K562 (cell line): ENCODE results near the gene GPR42. TPM values are rescaled to one million over a fixed set of nuclear protein-coding genes. Genes with fewer than 3 reads are reported as not detected.

Experiments
- ATAC-seq: fragments of 200-7000 bp; cut with Tn5 transposase; 3 replicates; pipeline ENCODE4 v1.9.1; 2020; ENCODE audit warnings: moderate library complexity
- BruUV-seq: library from RNA; stranded (reverse); fragments of 400-500 nt; replicated peaks from 2 replicates; lab custom pipeline; 2021; lab: Mats Ljungman, UMichigan
- CTCF ChIA-PET: fragments of 300-600 bp; formaldehyde crosslinking; extraction: SDS; loops from one replicate; lab custom pipeline; 2021; ENCODE audit warnings: low intra/inter-chr PET ratio; lab: Yijun Ruan, JAX
- POLR2A ChIA-PET: fragments of 300-600, 350-650 bp; sonication (Branson Sonifier 250); formaldehyde crosslinking; extraction: SDS; loops from one replicate; lab custom pipeline; 2021; ENCODE audit warnings: antibody characterized with exemption, inconsistent platforms; lab: Yijun Ruan, JAX
- DNase-seq, 4 experiments: peaks; one replicate each; pipeline versions ENCODE4 v3.0.0 to v3.0.0-alpha.2; 2011 to 2018; ENCODE audit warnings: low spot score in 3 of 4, mixed read lengths in 3 of 4; ENCODE audit errors: extremely low read depth in 1 of 4
- FAIRE-seq: peaks from 2 replicates; lab custom pipeline; 2011; peaks lifted over from hg19 to GRCh38; lab: Jason Lieb, UNC
- H2AFZ ChIP-seq: 2 replicates; pipeline ENCODE4 v1.6.0; 2011; ENCODE audit warnings: low read depth, low read length, control low read depth, inconsistent platforms
- H3K27ac ChIP-seq: fragments of 200-600 bp; 3 replicates; pipeline ENCODE4 v1.8.0; 2011; ENCODE audit warnings: low read depth, mild to moderate bottlenecking, control low read depth, inconsistent platforms, low read length, moderate library complexity, mixed read lengths; ENCODE audit errors: extremely low read depth
- H3K27me3 ChIP-seq, 2 experiments: fragments of 300-600 bp in 1 of 2; 2 replicates in 1 of 2; 3 replicates in 1 of 2; pipeline versions ENCODE4 v1.6.0 to v1.8.0; 2011; ENCODE audit warnings: inconsistent platforms in 2 of 2, low read length in 2 of 2, mild to moderate bottlenecking in 1 of 2, mixed read lengths in 1 of 2, moderate library complexity in 1 of 2; ENCODE audit not compliant: control insufficient read depth in 2 of 2, insufficient read depth in 2 of 2
- H3K36me3 ChIP-seq: fragments of 300-600 bp; 3 replicates; pipeline ENCODE4 v1.8.0; 2011; ENCODE audit warnings: mild to moderate bottlenecking, low read length, inconsistent platforms; ENCODE audit not compliant: control insufficient read depth, insufficient read depth
- H3K4me1 ChIP-seq, 2 experiments: fragments of 200-600 bp in 1 of 2; replicated peaks in 1 of 2; 2 replicates in 1 of 2; 3 replicates in 1 of 2; pipeline versions ENCODE4 v1.5.1 to v1.8.0; 2011; ENCODE audit warnings: inconsistent platforms in 2 of 2, low read length in 2 of 2, mild to moderate bottlenecking in 1 of 2, mixed read lengths in 1 of 2, moderate library complexity in 1 of 2; ENCODE audit not compliant: control insufficient read depth in 2 of 2, insufficient read depth in 2 of 2
- H3K4me2 ChIP-seq: 2 replicates; pipeline ENCODE4 v1.6.1; 2011; ENCODE audit warnings: low read length, control low read depth, inconsistent platforms, mixed read lengths; ENCODE audit not compliant: insufficient read depth
- H3K4me3 ChIP-seq: fragments of 200-600 bp; sonication (generic), shearing (Covaris generic); 2 replicates; pipeline ENCODE4 v1.5.1; 2016; ENCODE audit warnings: control low read depth, inconsistent platforms
- H3K79me2 ChIP-seq: fragments of 200-600 bp; 3 replicates; pipeline ENCODE4 v1.8.0; 2011; ENCODE audit warnings: low read length, inconsistent platforms; ENCODE audit not compliant: control insufficient read depth, insufficient read depth
- H3K9ac ChIP-seq, 2 experiments: 2 replicates each; pipeline versions ENCODE4 v1.6.0 to v1.6.1; 2011; ENCODE audit warnings: low read depth in 2 of 2, low read length in 2 of 2, control low read depth in 1 of 2, inconsistent platforms in 1 of 2, mild to moderate bottlenecking in 1 of 2, mixed read lengths in 1 of 2; ENCODE audit not compliant: insufficient read depth in 1 of 2
- H3K9me1 ChIP-seq: one replicate; pipeline ENCODE4 v1.6.0; 2011; ENCODE audit warnings: inconsistent platforms, mild to moderate bottlenecking, low read length, moderate library complexity; ENCODE audit not compliant: control insufficient read depth, insufficient read depth
- H3K9me3 ChIP-seq: replicated peaks from 2 replicates; pipeline ENCODE4 v1.5.1; 2011; ENCODE audit warnings: low read depth, low read length, inconsistent platforms; ENCODE audit not compliant: control insufficient read depth, insufficient read depth
- H4K20me1 ChIP-seq: replicated peaks from 2 replicates; pipeline ENCODE4 v1.6.1; 2011; ENCODE audit warnings: low read length, inconsistent platforms, mixed read lengths; ENCODE audit not compliant: control insufficient read depth, insufficient read depth
- BHLHE40 ChIP-seq: IDR thresholded peaks from 2 replicates; pipeline ENCODE4 v1.6.1; 2011; ENCODE audit warnings: low read length, improper control_type of control experiment
- C11orf30 ChIP-seq: fragments of 450-650 bp; IDR thresholded peaks from 2 replicates; pipeline ENCODE4 v1.6.1; 2016; ENCODE audit warnings: low read depth, mild to moderate bottlenecking
- CC2D1A ChIP-seq: fragments of 450-650 bp; IDR thresholded peaks from 2 replicates; pipeline ENCODE4 v1.6.1; 2017; ENCODE audit warnings: mild to moderate bottlenecking
- GABPA ChIP-seq: fragments of 200-800 bp; sonication (Bioruptor generic); conservative IDR thresholded peaks from 2 replicates; pipeline ENCODE4 v1.6.1; 2016; ENCODE audit warnings: low read depth, missing genetic modification characterization, missing compliant biosample characterization
- HCFC1 ChIP-seq: IDR thresholded peaks from 2 replicates; pipeline ENCODE4 v1.6.1; 2012; ENCODE audit warnings: low read depth, low read length, improper control_type of control experiment
- NCOA4 ChIP-seq: fragments of 450-650 bp; IDR thresholded peaks from 2 replicates; pipeline ENCODE4 v1.6.1; 2018; ENCODE audit warnings: mild to moderate bottlenecking; ENCODE audit not compliant: partially characterized antibody
- POLR2A ChIP-seq: fragments of 450-650 bp; conservative IDR thresholded peaks from 2 replicates; pipeline ENCODE4 v1.6.1; 2016
- RBM34 ChIP-seq: fragments of 200-400 bp; formaldehyde crosslinking; IDR thresholded peaks from 2 replicates; pipeline ENCODE4 v1.6.1; 2018; ENCODE audit warnings: low read length, borderline replicate concordance; ENCODE audit not compliant: insufficient read depth
- RCOR1 ChIP-seq, 2 experiments: IDR thresholded peaks; 2 replicates each; pipeline ENCODE4 v1.6.1; 2012; ENCODE audit warnings: low read depth in 2 of 2, low read length in 2 of 2, borderline replicate concordance in 1 of 2, improper control_type of control experiment in 1 of 2
- TAF15 ChIP-seq: fragments of 200-400 bp; formaldehyde crosslinking; IDR thresholded peaks from 2 replicates; pipeline ENCODE4 v1.6.1; 2017; ENCODE audit warnings: mild to moderate bottlenecking, low read depth, low read length, moderate library complexity
- TGIF2 ChIP-seq: sonication (generic); formaldehyde crosslinking; IDR thresholded peaks from 2 replicates; pipeline ENCODE4 v1.8.1; 2022; ENCODE audit warnings: mild to moderate bottlenecking, missing genetic modification reagents, moderate library complexity
- ZBED1 ChIP-seq: IDR thresholded peaks from 2 replicates; pipeline ENCODE4 v1.6.1; 2014
- ZFP30 ChIP-seq: fragments of 250-450 bp; sonication (Bioruptor Pico); IDR thresholded peaks from 2 replicates; pipeline ENCODE4 v1.8.0; 2022; ENCODE audit warnings: moderate library complexity, mild to moderate bottlenecking, inconsistent platforms, borderline replicate concordance
- ZNF282 ChIP-seq: sonication (generic); formaldehyde crosslinking; IDR thresholded peaks from 2 replicates; pipeline ENCODE4 v1.8.1; 2023; ENCODE audit warnings: missing genetic modification reagents
- ZNF717 ChIP-seq: fragments of 250-450 bp; sonication (Bioruptor Pico); IDR thresholded peaks from 2 replicates; pipeline ENCODE4 v1.5.0; 2021
- WGBS: fragments of 100-300 bp; shearing (Covaris generic); methylation state at CpG from one replicate; pipeline ENCODE4 v1.1.6; 2016; ENCODE audit warnings: low coverage, mixed read lengths; ENCODE audit not compliant: insufficient coverage; ENCODE audit errors: missing lambda C conversion rate; 5-methylcytosine and 5-hydroxymethylcytosine counted together
- in situ Hi-C: fragments of 300-500 bp; cut with MboI; formaldehyde crosslinking; loops from 4 replicates; pipeline ENCODE4 v1.15.0; 2018; ENCODE audit warnings: inconsistent platforms, mixed read lengths
- intact Hi-C: fragments of 100-400 bp; cut with micrococcal nuclease; formaldehyde crosslinking; loops from 2 replicates; pipeline ENCODE4 v1.14.2; 2022
- polyA plus RNA-seq, 8 experiments: library from polyadenylated mRNA; depleted of rRNA in 4 of 8; stranded (reverse) in 5 of 8; unstranded in 3 of 8; fragments of >200 nt; fragmentation: Nextera tagmentation in 2 of 8; fragmentation: Illumina TruSeq in 1 of 8; extraction: Ambion mirVana in 2 of 8; extraction: Trizol in 1 of 8; gene quantifications; 2 replicates each; pipeline versions ENCODE4 v1.2.1 to v1.2.3, GENCODE V29; 2011 to 2014; ENCODE audit warnings: inconsistent platforms in 1 of 8, missing spikeins in 1 of 8
- total RNA-seq, 7 experiments: library from RNA; depleted of rRNA in 6 of 7; stranded (reverse); fragments of >200 nt in 6 of 7; fragmentation: Illumina TruSeq in 2 of 7; extraction: Trizol in 2 of 7; gene quantifications; 2 replicates each; pipeline versions ENCODE4 v1.2.1 to v1.2.3, GENCODE V29; 2011 to 2021; ENCODE audit warnings: low replicate concordance in 1 of 7
- TF ChIP-seq, protein P1 (sequence below): fragments of 450-650 bp; IDR thresholded peaks from 2 replicates; pipeline ENCODE4 v1.6.1; 2016; ENCODE audit warnings: antibody characterized with exemption

The GPR42 gene
- total and polyA plus RNA-seq, 9 of the 15 experiments (the other 6 are each of a cell fraction or from before 2014, with no cell fraction given): not detected

DNA sequence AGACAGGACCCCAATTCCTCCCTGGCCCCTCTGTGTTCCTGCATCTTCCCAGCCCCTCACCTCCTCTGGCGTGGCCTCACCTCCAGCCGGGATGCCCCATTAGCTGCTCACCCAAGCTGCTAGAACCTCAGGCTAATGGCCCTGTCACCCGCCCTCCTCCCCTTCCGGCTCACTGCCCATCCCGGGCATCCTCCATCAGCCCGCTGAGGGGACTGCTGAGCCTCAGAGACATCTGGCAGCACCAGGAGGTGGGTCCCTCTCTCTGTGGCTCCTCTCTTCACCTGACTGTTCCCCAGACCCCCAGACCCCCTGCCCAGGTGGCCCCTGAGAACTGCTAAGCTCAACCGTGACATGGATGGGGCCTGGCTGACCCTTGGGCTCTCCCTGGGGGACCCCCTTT lies 20.3 kb upstream of the GPR42 start:
- in situ Hi-C loops: no loop called here
- TF ChIP-seq C11orf30 (no peak), ZBED1 (no peak), BHLHE40 (no peak), TAF15 (no peak), POLR2A (no peak), RBM34 (no peak), HCFC1 (no peak), ZNF717 (CRISPR knock-in tag) (no peak), CC2D1A (no peak), GABPA (no peak), RCOR1 (IDR thresholded peaks at IDR 0.05; ENCODE audit: borderline replicate concordance in 1 of 2, low read depth in 2 of 2, low read length in 2 of 2) (no peak), ZFP30 (CRISPR knock-in tag) (no peak), ZNF282 (no peak), NCOA4 (no peak), TGIF2 (CRISPR knock-in tag) (no peak)
- TF ChIP-seq, protein P1, sequence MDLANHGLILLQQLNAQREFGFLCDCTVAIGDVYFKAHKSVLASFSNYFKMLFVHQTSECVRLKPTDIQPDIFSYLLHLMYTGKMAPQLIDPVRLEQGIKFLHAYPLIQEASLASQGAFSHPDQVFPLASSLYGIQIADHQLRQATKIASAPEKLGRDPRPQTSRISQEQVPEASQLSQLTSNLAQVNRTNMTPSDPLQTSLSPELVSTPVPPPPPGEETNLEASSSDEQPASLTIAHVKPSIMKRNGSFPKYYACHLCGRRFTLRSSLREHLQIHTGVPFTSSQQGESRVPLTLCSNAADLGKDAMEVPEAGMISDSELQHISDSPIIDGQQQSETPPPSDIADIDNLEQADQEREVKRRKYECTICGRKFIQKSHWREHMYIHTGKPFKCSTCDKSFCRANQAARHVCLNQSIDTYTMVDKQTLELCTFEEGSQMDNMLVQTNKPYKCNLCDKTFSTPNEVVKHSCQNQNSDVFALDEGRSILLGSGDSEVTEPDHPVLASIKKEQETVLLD: no peak
- DNase-seq (no peak), ATAC-seq (no peak), FAIRE-seq (no peak)
- ChIA-PET POLR2A (interaction anchor here (0.9 kb wide), 1 partner anchor 12 kb away, joined by 6 read pairs; no protein-coding TSS in a partner anchor), CTCF (no interaction called here)
- Histone ChIP-seq H3K4me2 (no peak overlapping the region), H3K9me1 (no peaks in the 10 kb centered on the region), H3K4me3 (no peak overlapping the region), H2AFZ (no peak overlapping the region), H4K20me1 (no peaks in the 10 kb centered on the region), H3K27me3 (peaks cover 3 to 7% of the 10 kb centered on the region in 2 experiments; a peak in 3 of 5 replicates), H3K36me3 (no peaks in the 10 kb centered on the region), H3K9ac (0 out of 4 replicates have a peak overlapping the region, but pooled peaks of 1 of the 2 experiments have one; percentile 5), H3K27ac (no peak overlapping the region), H3K79me2 (no peaks in the 10 kb centered on the region), H3K4me1 (peaks cover 12 to 36% of the 10 kb centered on the region in 2 experiments; a peak in 4 of 5 replicates), H3K9me3 (no peaks in the 10 kb centered on the region)
- BruUV-seq: no TSS peak
- intact Hi-C loops: no loop called here
- WGBS: no CpG with 5 or more reads among the region's 7 CpGs
